ENCODE results near the gene SLC6A6.

Gene SLC6A6

GRCh38 chr3:14520967-14521366 is 118.6 kb downstream of the SLC6A6 start:
- DNase-seq (ENCODE audit: low read depth in 2 of 2), result no peak

GRCh38 chr3:14521611-14522010 is 119.2 kb downstream of the SLC6A6 start:
- no peak for DNase-seq (ENCODE audit: low read depth in 2 of 2)

GRCh38 chr3:14522129-14522691 is 119.8 kb downstream of the SLC6A6 start:
- no peak for DNase-seq (ENCODE audit: low read depth in 2 of 2)

GRCh38 chr3:14522768-14523167 is 120.4 kb downstream of the SLC6A6 start:
- DNase-seq (ENCODE audit: low read depth in 2 of 2), result no peak

GRCh38 chr3:14523792-14524191 is 121.4 kb downstream of the SLC6A6 start:
- no peak for DNase-seq (ENCODE audit: low read depth in 2 of 2)

- DNase-seq (ENCODE audit: low read depth in 2 of 2), result no peak
These were observed 121.9 kb downstream of the SLC6A6 start for GRCh38 chr3:14524311-14524711.

GRCh38 chr3:14524920-14525660 is 122.7 kb downstream of the SLC6A6 start:
- no peak for DNase-seq (ENCODE audit: low read depth in 2 of 2)

- no peak for DNase-seq (ENCODE audit: low read depth in 2 of 2)
These were observed 123.6 kb downstream of the SLC6A6 start for GRCh38 chr3:14525685-14526631.

- DNase-seq (ENCODE audit: low read depth in 2 of 2), result no peak
These were observed 125.7 kb downstream of the SLC6A6 start for GRCh38 chr3:14528081-14528480.

GRCh38 chr3:14531856-14532395 is 129.5 kb downstream of the SLC6A6 start:
- DNase-seq (ENCODE audit: low read depth in 2 of 2), result no peak

GRCh38 chr3:14532691-14533456 is 130.5 kb downstream of the SLC6A6 start:
- no peak for DNase-seq (ENCODE audit: low read depth in 2 of 2)

GRCh38 chr3:14533457-14533958 is 131.1 kb downstream of the SLC6A6 start:
- DNase-seq (ENCODE audit: low read depth in 2 of 2), result no peak

GRCh38 chr3:14534516-14535191 is 132.2 kb downstream of the SLC6A6 start:
- no peak for DNase-seq (ENCODE audit: low read depth in 2 of 2)

GRCh38 chr3:14535616-14536015 is 133.2 kb downstream of the SLC6A6 start:
- no peak for DNase-seq (ENCODE audit: low read depth in 2 of 2)

- no peak for DNase-seq (ENCODE audit: low read depth in 2 of 2)
These were observed 133.8 kb downstream of the SLC6A6 start for GRCh38 chr3:14536055-14536815.

- DNase-seq (ENCODE audit: low read depth in 2 of 2), result no peak
These were observed 134.6 kb downstream of the SLC6A6 start for GRCh38 chr3:14536837-14537589.

GRCh38 chr3:14537590-14538450 is 135.4 kb downstream of the SLC6A6 start:
- no peak for DNase-seq (ENCODE audit: low read depth in 2 of 2)

- DNase-seq (ENCODE audit: low read depth in 2 of 2), result no peak
These were observed 136.2 kb downstream of the SLC6A6 start for GRCh38 chr3:14538451-14539088.
